ENCODE results near the gene CELSR1. TPM values are rescaled to one million over a fixed set of nuclear protein-coding genes. Genes with fewer than 3 reads are reported as not detected.

Gene CELSR1
- total RNA-seq, 1 donor from 2014 or later: 6.7 TPM

DNA sequence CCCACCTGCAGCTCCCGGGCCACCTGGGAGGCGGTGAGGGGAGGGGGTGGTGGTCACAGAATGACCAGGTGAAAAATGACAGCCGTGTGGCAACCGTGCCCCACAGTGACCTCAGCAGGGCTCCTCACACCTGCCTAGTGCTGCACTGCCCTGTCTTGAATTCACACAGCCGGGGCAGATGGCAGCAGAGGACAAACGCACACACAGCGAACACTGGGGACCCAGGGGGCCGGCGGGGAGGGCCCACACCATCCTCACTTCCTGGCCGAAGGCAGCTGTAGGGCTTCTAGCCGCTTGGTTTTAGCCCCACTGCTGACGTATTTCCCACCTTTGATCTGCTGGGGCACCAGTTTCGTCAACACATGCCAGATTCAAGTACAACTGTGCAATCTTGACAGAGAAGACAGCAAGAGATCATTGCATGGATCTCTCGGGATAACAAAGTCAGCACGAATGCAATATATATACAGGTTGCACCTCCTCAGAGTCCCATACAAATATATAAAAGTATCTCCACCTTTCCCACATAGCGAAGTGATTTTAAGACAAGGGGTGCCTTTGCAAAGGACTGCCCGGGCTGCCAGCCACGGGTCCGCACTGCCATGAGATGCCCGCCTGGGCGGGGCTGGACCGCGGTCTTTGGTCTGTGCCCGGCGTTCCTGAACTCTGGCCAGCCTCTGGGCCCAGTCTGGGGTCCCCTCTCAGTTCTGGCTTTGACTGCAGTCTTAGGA is 175.1 kb downstream of the CELSR1 start:
- no peak for DNase-seq (ENCODE audit: low spot score)

DNA sequence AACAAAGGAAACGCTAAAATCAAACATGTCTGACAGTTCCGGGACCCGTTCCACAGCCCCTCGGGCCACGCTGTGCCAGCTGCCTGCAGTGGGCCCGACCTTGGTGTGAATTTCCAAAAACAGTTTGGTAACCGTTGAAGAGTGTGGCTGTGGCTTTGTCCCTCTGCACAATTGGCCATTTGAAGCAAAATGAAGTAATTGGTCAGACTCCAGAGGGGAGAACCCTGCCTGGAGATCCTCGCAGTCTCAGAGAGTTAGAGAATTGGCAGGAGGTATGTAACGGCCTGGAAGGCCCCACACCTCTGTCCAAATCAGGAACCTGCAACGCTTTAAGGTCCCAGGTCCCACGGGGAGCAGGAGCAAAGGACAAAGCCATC is 175.6 kb downstream of the CELSR1 start:
- no peak for DNase-seq (ENCODE audit: low spot score)

GRCh38 chr22:46360891-46361290 is 176.5 kb downstream of the CELSR1 start:
- no peak for DNase-seq (ENCODE audit: low spot score)

DNA sequence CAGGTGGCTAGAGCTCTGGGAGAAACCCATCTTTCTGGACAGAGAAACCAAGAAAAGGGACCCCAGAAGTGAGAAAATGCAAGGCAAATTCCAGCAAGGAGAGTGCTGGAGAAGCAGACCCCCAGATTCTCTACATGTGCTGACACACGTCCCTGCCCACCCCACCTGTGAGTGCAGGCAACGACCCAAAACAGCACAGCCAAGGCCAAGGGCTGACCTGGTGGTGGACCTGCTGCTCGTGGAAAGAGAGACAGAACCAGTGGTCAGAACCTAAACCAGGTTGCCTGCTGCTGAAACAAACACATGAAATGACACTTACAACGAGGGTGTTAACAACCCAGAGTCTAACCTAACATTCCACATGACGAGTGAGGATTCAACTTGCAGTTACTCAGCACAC is 177.3 kb downstream of the CELSR1 start:
- DNase-seq (ENCODE audit: low spot score): no peak

GRCh38 chr22:46359362-46359761 is 178.1 kb downstream of the CELSR1 start:
- no peak for DNase-seq (ENCODE audit: low spot score)

DNA sequence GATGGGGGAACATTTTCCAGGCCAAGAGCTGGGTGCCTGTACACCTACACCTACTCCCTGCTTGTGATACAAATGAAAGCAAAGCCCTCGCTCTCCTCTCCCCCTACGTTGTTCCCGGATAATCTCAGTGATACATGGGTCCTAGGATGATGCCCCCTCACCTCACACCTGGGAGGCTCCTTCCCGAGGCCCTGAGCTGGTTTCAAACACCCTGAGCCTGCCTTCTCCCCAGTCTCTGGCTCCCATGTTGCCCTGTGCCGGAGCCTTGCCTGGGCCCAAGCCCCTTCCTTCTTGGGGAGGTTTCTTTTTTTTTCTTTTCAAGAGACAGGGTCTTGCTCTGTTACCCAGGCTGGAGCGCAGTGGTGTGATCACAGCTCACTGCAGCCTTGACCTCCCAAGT is 178.7 kb downstream of the CELSR1 start:
- DNase-seq (ENCODE audit: low spot score): no peak

DNA sequence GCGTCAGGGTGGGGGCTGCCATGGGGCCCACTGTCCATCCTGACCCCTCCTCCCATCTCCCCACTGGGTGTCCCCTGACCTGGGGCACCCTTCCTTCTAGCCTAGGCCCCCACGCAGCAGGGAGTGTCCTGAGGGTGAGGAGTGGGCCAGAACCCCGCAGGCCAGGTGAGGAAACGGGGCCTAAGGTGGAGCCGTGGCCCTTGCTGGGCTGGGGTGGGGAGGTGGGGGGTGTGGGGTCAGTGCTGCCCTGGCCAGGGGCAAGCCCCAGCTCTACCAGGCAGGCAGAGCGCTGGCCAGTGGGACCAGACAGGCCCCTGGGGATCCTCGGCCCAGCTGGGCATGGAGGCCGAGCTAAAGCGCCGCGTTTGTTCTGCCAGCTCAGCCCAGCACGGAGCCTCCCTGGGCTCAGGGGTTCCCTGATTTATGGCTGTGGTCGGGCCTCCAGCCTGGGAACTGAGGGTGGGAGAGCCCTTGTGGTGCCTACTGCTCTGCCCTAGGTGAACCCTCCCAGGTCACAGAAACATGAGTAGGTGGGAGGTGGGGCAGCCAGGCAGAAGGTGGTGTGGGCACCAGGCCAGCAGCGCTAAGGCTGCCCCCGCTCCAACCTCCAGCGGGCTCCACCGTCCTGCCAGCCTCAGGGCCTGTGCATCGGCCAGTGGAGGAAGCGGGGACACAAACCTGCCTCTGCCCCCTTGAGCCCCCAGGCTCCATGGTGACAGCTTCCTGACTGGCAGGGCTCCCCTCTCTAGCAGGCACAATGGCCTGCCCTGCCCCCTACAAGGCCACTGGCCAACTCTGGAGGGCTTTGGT is 179.5 kb downstream of the CELSR1 start:
- DNase-seq (ENCODE audit: low spot score): no peak

DNA sequence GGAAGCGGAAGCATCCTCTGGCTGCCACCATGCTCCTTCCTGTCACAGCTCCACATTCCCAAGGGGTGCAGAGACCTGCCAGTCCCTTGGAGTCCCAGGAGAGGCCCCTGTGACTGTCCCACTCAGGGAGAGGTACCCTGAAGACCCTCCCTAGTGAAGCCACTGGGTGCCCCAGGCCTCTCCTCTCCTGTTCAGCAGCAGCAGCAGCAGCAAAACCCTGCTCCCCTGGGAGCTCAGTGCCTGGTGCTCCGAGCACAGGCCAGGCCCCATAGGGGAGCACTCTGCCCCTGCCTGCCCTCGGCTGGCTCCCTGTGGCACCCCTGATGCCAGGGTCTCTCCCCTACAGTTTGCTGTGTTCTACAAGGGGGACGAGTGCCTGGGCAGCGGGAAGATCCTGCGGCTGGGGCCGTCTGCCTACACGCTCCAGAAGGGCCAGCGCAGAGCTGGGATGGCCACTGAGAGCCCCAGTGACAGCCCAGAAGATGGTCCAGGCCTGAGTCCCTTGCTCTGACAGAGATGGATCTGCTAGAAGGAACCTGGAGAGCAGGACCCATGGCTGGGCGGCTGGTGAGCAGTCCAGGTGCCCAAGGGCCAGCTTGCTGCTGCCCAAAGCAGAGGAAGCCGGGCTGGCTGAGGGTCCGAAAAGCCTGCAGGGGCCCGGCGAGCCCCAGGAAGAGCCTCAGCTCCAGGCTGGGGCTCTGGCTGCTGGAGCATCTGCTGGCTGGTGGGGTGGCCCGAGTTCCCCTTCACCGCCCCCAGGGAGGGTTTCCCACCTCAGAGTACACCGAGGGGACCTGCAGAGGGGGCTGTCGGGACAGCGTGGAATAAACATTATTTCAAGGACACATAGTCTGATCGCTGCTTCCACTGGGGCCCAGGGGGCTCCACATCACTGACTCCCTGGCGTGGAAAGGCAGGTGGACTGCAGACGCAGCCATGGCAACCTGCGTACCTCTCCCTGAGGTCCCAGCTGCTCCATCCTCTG is 180.6 kb downstream of the CELSR1 start:
- no peak for DNase-seq (ENCODE audit: low spot score)

- DNase-seq (ENCODE audit: low spot score): no peak
These were observed 181.4 kb downstream of the CELSR1 start for GRCh38 chr22:46355996-46356471.

DNA sequence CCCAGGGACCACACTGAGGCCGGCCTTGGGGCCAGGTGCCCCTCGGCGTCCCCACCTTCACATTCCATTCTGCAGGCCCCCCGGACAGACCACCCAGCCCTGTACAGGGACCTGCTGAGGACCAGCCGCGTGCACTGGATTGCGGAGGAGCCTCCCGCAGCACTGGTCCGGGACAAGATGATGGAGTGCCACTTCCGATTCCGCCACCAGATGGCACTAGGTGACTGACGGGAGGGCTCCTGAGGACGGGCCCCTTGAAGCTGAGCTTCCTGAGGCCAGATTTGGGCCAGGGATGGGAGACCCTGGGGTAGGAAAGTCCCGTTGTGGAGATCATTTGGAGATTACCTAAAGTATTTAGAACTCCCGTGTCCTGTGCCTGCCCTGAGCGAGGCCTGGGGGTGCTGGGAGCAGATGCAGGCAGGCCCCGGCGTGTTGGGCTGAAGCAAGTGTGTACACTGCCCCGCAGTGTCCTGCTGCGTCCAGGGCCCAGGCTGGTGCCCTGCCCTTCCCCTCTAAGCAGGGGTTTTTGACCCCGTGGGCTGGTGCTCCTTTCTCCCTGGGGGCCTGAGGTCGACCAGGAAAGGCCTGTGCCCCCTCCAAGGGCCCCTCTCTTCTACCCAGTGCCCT is 181.9 kb downstream of the CELSR1 start:
- peak; percentile 55 for DNase-seq (ENCODE audit: low spot score)

- DNase-seq (ENCODE audit: low spot score): no peak
These were observed 182.5 kb downstream of the CELSR1 start for GRCh38 chr22:46354993-46355305.

DNA sequence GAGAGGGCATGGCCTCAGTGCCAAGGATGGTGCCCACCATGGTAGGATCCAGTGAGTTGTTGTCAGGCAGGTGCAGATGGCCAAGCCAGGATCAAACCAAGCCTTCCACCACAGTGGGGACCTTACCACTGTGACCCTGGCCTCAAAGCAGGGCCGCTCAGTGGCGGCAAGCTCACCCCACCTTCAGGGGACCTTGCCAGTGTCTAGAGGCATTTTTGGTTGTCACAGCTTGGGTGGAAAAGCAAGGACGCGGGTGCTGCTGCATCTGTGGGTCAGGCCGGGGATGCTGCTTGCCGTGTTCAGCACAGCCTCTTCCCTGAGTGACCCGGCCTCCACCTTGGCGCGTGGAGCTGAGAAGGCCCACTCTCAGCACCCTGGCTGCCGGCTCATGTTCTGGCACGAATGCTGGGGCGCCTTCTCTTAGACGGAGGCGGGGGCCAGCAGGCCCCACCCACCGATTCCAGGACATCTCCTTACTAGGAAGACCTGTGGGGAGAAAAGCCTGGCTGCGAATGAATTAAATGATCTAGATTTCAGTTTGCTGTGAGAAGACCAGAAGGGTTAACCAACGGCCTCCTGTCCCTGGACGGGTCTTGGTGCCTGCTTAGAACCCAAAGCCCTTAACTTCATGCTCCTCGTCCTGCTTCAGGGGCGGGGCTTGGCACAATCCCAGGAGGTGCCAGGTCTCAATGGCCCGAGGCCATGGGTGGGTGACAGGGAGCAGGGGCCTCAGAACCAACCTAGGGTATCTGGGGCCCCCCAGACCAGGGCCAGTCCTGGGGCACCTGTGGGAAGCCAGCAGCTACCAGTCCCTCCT is 183.0 kb downstream of the CELSR1 start:
- DNase-seq (ENCODE audit: low spot score): no peak

DNA sequence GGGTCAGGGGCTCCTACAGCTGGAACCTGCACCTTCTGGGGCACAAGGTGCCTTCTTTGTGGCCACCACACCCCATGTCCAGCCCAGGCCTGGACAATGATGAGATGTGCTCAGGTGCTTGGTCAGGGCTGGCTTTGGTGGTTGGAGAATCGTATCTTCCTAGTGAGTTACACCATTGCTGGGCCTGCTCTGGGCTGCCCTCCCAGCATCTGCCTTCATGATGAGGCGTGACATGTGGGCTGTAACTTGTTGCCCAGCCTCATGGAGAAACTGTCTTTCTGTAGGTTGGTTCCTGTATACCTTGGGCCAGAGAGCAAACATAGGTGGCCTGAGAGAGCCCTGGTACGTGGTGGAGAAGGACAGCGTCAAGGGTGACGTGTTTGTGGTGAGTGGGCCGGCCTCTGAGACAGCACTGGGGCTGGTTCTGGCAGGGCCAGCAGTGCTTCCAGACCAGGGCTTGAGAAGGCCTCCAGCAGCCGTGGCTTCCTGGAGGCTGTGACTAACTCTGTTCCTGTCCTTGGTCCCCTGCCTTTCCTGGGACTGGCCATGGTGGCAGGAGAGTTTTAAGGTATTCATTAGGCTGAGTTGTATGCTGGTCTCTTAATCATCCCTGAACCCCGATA is 183.8 kb downstream of the CELSR1 start:
- no peak for DNase-seq (ENCODE audit: low spot score)

DNA sequence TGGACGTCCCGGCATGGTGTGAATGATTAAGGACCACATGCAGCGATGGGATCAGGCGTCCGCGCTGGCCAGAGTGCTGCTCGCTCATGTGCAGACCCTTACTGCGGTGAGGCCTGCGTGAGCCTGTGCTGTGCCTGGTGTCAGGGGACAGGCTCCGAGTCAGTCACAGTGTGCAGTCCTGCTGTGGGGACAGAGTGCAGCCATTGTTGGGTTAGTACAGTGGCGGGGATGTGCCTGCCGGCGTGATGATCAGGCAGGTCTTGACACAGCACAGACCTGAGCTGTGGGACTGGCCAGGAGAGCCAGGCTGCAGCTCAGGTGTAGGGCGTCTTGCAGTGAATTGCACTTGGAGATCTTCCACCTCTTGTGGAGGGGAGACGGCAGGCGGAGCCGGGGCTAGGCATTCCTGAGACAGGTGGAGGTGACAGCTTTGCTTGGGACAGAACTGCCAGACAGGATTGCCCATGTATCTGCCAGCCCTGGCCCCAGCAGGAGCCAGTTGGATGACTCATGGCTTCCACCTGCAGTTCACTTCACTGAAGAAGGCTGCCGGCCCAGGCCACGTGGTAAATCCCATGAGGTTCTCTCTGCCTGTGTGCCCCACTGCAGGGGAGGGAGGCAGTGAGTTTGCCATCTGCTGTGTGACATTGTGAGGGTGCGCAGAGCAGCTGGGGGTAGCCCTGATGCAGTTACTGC is 184.6 kb downstream of the CELSR1 start:
- no peak for DNase-seq (ENCODE audit: low spot score)

- no peak for DNase-seq (ENCODE audit: low spot score)
These were observed 185.1 kb downstream of the CELSR1 start for GRCh38 chr22:46352276-46352675.

GRCh38 chr22:46351767-46352166 is 185.7 kb downstream of the CELSR1 start:
- DNase-seq (ENCODE audit: low spot score): no peak

GRCh38 chr22:46351131-46351735 is 186.2 kb downstream of the CELSR1 start:
- DNase-seq (ENCODE audit: low spot score): no peak

DNA sequence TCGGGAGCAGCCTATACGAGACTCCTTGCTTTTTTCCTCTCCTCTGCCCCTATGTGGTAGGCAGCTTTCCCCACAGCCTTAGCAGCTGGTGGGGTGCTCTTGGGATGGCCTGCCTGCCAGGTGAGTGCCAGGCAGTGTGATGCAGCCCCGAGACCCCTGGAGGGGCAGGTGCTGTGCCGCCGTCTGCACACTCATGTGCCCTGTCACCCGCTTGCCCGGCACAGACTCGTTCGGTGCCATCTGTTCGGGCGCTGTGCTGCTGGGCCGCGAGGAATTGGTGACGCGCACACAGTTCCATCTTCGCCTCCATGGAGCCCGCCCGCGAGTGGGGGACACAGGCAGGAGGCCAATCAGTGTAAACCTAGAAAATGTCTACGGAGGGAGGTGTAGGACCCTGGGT is 186.8 kb downstream of the CELSR1 start:
- DNase-seq (ENCODE audit: low spot score): no peak

DNA sequence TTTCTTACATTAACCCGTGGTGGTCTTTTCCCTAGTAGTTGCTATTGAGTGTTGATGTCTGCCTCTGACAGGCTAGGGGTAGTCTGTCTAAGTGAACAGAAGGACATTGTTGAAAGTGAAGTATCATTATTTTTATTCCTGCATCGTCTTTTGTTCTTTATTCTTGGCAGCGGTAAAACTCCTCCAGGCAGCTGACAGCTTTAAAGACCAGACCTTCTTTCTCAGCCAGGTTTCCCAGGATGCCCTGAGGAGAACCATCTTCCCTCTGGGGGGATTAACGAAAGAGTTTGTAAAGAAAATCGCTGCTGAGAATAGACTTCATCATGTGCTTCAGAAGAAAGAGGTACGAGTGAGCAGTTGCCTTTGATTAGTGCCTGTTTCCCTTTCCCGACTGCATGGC is 187.3 kb downstream of the CELSR1 start:
- DNase-seq (ENCODE audit: low spot score): no peak
